Erythroblast (primary cell): Measurements from ENCODE around the gene ABCF2.

ENCODE experiments used
- GATA1 ChIP-seq: IDR thresholded peaks from 2 replicates; pipeline ENCODE4 v1.6.1; 2011; ENCODE audit warnings: low read depth, mild to moderate bottlenecking, control low read depth, low read length, moderate library complexity
- POLR2A ChIP-seq: IDR thresholded peaks from 2 replicates; pipeline ENCODE4 v1.6.1; 2011; ENCODE audit warnings: mild to moderate bottlenecking, low read length

- TF ChIP-seq POLR2A (no peak), GATA1 (no peak)
These were observed 14.7 kb upstream of the ABCF2 start for GRCh38 chr7:151241755-151242096.
